GM23248 (cell line): ENCODE results near the gene PINK1. TPM values are rescaled to one million over a fixed set of nuclear protein-coding genes. Genes with fewer than 3 reads are reported as not detected.

ENCODE experiments used
- DNase-seq: peaks from one replicate; pipeline ENCODE4 v3.0.0-alpha.2; 2015
- H2AFZ ChIP-seq: fragments of 200-600 bp; sonication (generic); 2 replicates; pipeline ENCODE4 v1.6.1; 2016; ENCODE audit warnings: antibody characterized with exemption
- H3F3A ChIP-seq: fragments of 200-600 bp; sonication (generic); 2 replicates; pipeline ENCODE4 v1.6.1; 2016; ENCODE audit warnings: mild to moderate bottlenecking, antibody characterized with exemption, mixed run types; ENCODE audit not compliant: insufficient read depth
- H3K27ac ChIP-seq: fragments of 200-600 bp; sonication (generic); 2 replicates; pipeline ENCODE4 v1.5.1; 2016; ENCODE audit warnings: mild to moderate bottlenecking
- H3K27me3 ChIP-seq: fragments of 200-600 bp; sonication (generic); replicated peaks from 2 replicates; pipeline ENCODE4 v1.6.1; 2016; ENCODE audit warnings: mild to moderate bottlenecking; ENCODE audit not compliant: insufficient read depth
- H3K36me3 ChIP-seq: fragments of 200-600 bp; sonication (generic); 2 replicates; pipeline ENCODE4 v1.6.1; 2016; ENCODE audit warnings: low read depth, mild to moderate bottlenecking
- H3K4me1 ChIP-seq: fragments of 200-600 bp; sonication (generic); 2 replicates; pipeline ENCODE4 v1.6.1; 2016; ENCODE audit warnings: mild to moderate bottlenecking; ENCODE audit not compliant: insufficient read depth
- H3K4me2 ChIP-seq: fragments of 200-600 bp; sonication (generic); one replicate; pipeline ENCODE4 v1.6.1; 2016; ENCODE audit warnings: mild to moderate bottlenecking; ENCODE audit not compliant: unreplicated experiment
- H3K4me3 ChIP-seq: fragments of 200-600 bp; sonication (generic); 2 replicates; pipeline ENCODE4 v1.5.1; 2016; ENCODE audit warnings: mild to moderate bottlenecking
- H3K79me2 ChIP-seq: fragments of 200-600 bp; sonication (generic); 2 replicates; pipeline ENCODE4 v1.6.1; 2016; ENCODE audit warnings: mild to moderate bottlenecking; ENCODE audit not compliant: insufficient read depth
- H3K9ac ChIP-seq: fragments of 200-600 bp; sonication (generic); 2 replicates; pipeline ENCODE4 v1.6.1; 2016; ENCODE audit warnings: mild to moderate bottlenecking
- H3K9me2 ChIP-seq: fragments of 200-600 bp; sonication (generic); 2 replicates; pipeline ENCODE4 v1.6.1; 2016; ENCODE audit warnings: mixed run types, mild to moderate bottlenecking, moderate library complexity; ENCODE audit not compliant: insufficient read depth
- H3K9me3 ChIP-seq: fragments of 200-600 bp; sonication (generic); one replicate; pipeline ENCODE4 v1.6.1; 2017; ENCODE audit warnings: low read depth
- H4K20me1 ChIP-seq: fragments of 200-600 bp; sonication (generic); 2 replicates; pipeline ENCODE4 v1.6.0; 2016; ENCODE audit not compliant: insufficient read depth
- EZH2 ChIP-seq: fragments of 200-600 bp; sonication (generic); IDR thresholded peaks from 2 replicates; pipeline ENCODE4 v1.6.1; 2018; ENCODE audit warnings: antibody characterized with exemption, mild to moderate bottlenecking; ENCODE audit not compliant: insufficient read depth, poor library complexity, severe bottlenecking
- EZH2phosphoT487 ChIP-seq: fragments of 200-600 bp; sonication (generic); IDR thresholded peaks from 2 replicates; pipeline ENCODE4 v1.6.1; 2018; ENCODE audit warnings: antibody characterized with exemption, moderate library complexity, mild to moderate bottlenecking, low read depth; ENCODE audit not compliant: insufficient read depth
- WGBS, 2 experiments: methylation state at CpG; one replicate each; pipeline ENCODE4 v1.1.6; 2015 to 2017; ENCODE audit warnings: low lambda C conversion rate in 2 of 2, low coverage in 1 of 2; ENCODE audit errors: missing lambda C conversion rate in 2 of 2; 5-methylcytosine and 5-hydroxymethylcytosine counted together
- in situ Hi-C: fragments of 300-500 bp; cut with MboI; formaldehyde crosslinking; loops from 2 replicates; pipeline ENCODE4 v1.15.0; 2020
- polyA plus RNA-seq: library from polyadenylated mRNA; unstranded; fragments of >200 nt; fragmentation: Nextera tagmentation; extraction: Ambion mirVana; gene quantifications from 2 replicates; pipeline ENCODE4 v1.2.1, GENCODE V29; 2016
- total RNA-seq: library from RNA; depleted of rRNA; stranded (reverse); fragments of >200 nt; shearing (Covaris generic); gene quantifications from 2 replicates; pipeline ENCODE4 v1.2.3, GENCODE V29; 2014

Gene PINK1
- total and polyA plus RNA-seq, 2 experiments from 2014 or later = 102 to 151 TPM

DNA sequence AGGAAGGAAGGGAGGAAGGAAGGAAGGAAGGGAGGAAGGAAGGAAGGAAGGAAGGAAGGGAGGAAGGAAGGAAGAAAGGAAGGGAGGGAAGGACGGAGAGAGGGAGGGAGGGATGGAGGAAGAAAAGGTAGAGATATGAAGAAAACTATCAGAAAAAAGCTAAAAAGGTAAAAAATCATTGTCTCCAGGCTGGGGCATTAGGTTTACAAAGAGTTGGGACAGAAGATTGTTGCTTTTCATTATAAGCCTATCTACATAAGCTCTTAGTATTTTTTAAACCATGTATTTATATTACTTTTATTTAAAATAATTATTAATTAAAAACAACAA is 7.2 kb upstream of the PINK1 start:
- no peak for TF ChIP-seq EZH2
- TF ChIP-seq EZH2phosphoT487 = no peak
- 86 to 100% methylated on average over 1 of the region's 1 CpG for whole genome bisulfite sequencing, 2 experiments
- no peaks in the 10 kb centered on the region for H3K36me3 ChIP-seq
- H2AFZ ChIP-seq = no peak overlapping the region
- H3K4me1 ChIP-seq = no peaks in the 10 kb centered on the region; the same call in 1 of the 2 replicates
- H4K20me1 ChIP-seq = no peaks in the 10 kb centered on the region
- no peak overlapping the region for H3K4me3 ChIP-seq
- H3K4me2 ChIP-seq = no peak overlapping the region
- H3K9me3 ChIP-seq = no peaks in the 10 kb centered on the region
- H3K79me2 ChIP-seq = no peaks in the 10 kb centered on the region
- H3K27ac ChIP-seq = no peak overlapping the region
- DNase-seq = no peak
- H3F3A ChIP-seq = no peaks in the 10 kb centered on the region
- H3K9me2 ChIP-seq = no peaks in the 10 kb centered on the region
- H3K27me3 ChIP-seq = no peaks in the 10 kb centered on the region
- no peak overlapping the region for H3K9ac ChIP-seq
- in situ Hi-C loops = no loop called here

DNA sequence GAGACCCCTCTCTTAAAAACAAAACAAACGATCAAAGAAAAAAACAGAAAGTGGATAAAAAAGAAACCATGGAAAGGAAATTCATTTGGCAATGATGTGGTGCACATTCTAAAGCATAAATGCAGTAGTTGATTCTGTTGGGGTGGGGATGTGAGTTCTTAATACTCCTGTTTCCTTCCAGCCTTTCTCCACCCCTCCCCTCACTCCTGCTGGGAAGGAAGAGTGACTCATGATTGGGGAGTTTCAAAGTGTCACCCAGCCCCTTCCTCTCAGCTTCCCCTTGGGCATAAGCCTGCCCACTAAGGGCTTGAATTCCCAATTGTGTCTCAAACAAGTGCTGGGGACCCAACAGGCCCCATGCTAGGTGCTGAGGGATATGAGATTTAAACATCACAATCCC is 6.7 kb upstream of the PINK1 start:
- H3K27me3 ChIP-seq = no peaks in the 10 kb centered on the region
- H3K4me2 ChIP-seq = no peak overlapping the region
- H2AFZ ChIP-seq = peak overlapping the region; percentile 24; the same call in 1 of the 2 replicates
- no peak for DNase-seq
- no peaks in the 10 kb centered on the region for H3K36me3 ChIP-seq
- no peak overlapping the region for H3K4me3 ChIP-seq
- H4K20me1 ChIP-seq = no peaks in the 10 kb centered on the region
- in situ Hi-C loops = no loop called here
- no peaks in the 10 kb centered on the region for H3K79me2 ChIP-seq
- H3K9ac ChIP-seq = no peak overlapping the region
- no peaks in the 10 kb centered on the region for H3K9me3 ChIP-seq
- no peaks in the 10 kb centered on the region; the same call in 1 of the 2 replicates for H3K4me1 ChIP-seq
- no peak overlapping the region for H3K27ac ChIP-seq
- WGBS, 2 experiments = 38 to 54% methylated on average over 1 of the region's 1 CpG
- H3K9me2 ChIP-seq = no peaks in the 10 kb centered on the region
- TF ChIP-seq EZH2 (no peak), EZH2phosphoT487 (no peak)
- no peaks in the 10 kb centered on the region for H3F3A ChIP-seq

- H3K4me3 ChIP-seq = no peak overlapping the region
- TF ChIP-seq EZH2phosphoT487 (no peak), EZH2 (no peak)
- no peaks in the 10 kb centered on the region for H3K9me3 ChIP-seq
- 0 out of 2 replicates have a peak, but pooled peaks cover 7% of the 10 kb centered on the region for H3F3A ChIP-seq
- H3K27ac ChIP-seq = no peak overlapping the region
- H3K36me3 ChIP-seq = no peaks in the 10 kb centered on the region
- H3K79me2 ChIP-seq = peaks cover 19% of the 10 kb centered on the region
- H3K9ac ChIP-seq = no peak overlapping the region
- H3K4me1 ChIP-seq = peaks cover 15% of the 10 kb centered on the region; the same call in 1 of the 2 replicates
- in situ Hi-C loops = no loop called here
- H3K4me2 ChIP-seq = no peak overlapping the region
- H2AFZ ChIP-seq = no peak overlapping the region
- no peaks in the 10 kb centered on the region for H3K9me2 ChIP-seq
- no peak for DNase-seq
- 33 to 36% methylated on average over 4 of the region's 4 CpGs for WGBS, 2 experiments
- H4K20me1 ChIP-seq = no peaks in the 10 kb centered on the region
- H3K27me3 ChIP-seq = no peaks in the 10 kb centered on the region
These were observed 2.5 kb upstream of the PINK1 start for GRCh38 chr1:20630729-20631128.

- H3K27me3 ChIP-seq = no peaks in the 10 kb centered on the region
- in situ Hi-C loops = no loop called here
- H3K4me2 ChIP-seq = no peak overlapping the region
- peaks cover 30% of the 10 kb centered on the region for H3K79me2 ChIP-seq
- H3K9me3 ChIP-seq = no peaks in the 10 kb centered on the region
- H4K20me1 ChIP-seq = no peaks in the 10 kb centered on the region
- H3K9ac ChIP-seq = no peak overlapping the region
- DNase-seq = no peak
- H3K27ac ChIP-seq = no peak overlapping the region
- no peaks in the 10 kb centered on the region for H3K36me3 ChIP-seq
- peaks cover 17% of the 10 kb centered on the region; the same call in 1 of the 2 replicates for H3K4me1 ChIP-seq
- TF ChIP-seq EZH2 = no peak
- H3F3A ChIP-seq = 0 out of 2 replicates have a peak, but pooled peaks cover 7% of the 10 kb centered on the region
- WGBS, 2 experiments = 97 to 99% methylated on average over 3 of the region's 3 CpGs
- H2AFZ ChIP-seq = no peak overlapping the region
- no peaks in the 10 kb centered on the region for H3K9me2 ChIP-seq
- no peak overlapping the region for H3K4me3 ChIP-seq
These were observed 872 bp upstream of the PINK1 start for GRCh38 chr1:20632386-20632785.

DNA sequence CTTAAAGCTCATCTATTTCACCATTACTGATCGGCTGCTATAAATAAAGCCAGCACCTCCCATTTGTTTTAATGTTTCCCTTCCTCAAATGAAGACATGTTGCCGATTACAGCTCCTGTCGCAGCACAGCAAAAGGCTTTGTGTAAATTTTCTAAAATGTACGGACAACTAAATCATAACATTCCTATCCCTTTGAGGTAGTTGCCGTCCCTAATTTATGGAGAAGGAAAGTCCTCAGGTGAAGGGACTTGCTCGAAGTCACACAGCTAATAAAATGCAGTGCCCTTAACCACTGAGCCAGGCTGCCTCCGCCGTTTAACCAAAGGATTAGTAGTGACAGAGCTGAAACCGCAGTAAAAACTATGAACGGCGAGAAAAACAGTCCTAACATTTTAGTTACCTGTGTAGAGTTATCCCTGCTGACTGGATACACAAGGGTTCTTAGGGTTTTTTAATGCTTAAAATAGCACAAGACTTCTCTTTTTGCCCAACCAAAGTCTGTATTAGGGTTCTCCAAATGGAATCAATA is 871 bp downstream of the PINK1 start:
- no peaks in the 10 kb centered on the region for H3K9me2 ChIP-seq
- peak overlapping the region; percentile 94 for H3K4me2 ChIP-seq
- H3F3A ChIP-seq = 0 out of 2 replicates have a peak, but pooled peaks cover 7% of the 10 kb centered on the region
- peaks cover 30% of the 10 kb centered on the region for H3K79me2 ChIP-seq
- peaks cover 17% of the 10 kb centered on the region; the same call in 1 of the 2 replicates for H3K4me1 ChIP-seq
- no peaks in the 10 kb centered on the region for H3K27me3 ChIP-seq
- in situ Hi-C loops = no loop called here
- H4K20me1 ChIP-seq = no peaks in the 10 kb centered on the region
- H3K9me3 ChIP-seq = no peaks in the 10 kb centered on the region
- peak overlapping the region; percentile 10 for H3K27ac ChIP-seq
- H2AFZ ChIP-seq = peak overlapping the region; percentile 89
- TF ChIP-seq EZH2 (no peak), EZH2phosphoT487 (no peak)
- peak overlapping the region; percentile 81 for H3K4me3 ChIP-seq
- no peaks in the 10 kb centered on the region for H3K36me3 ChIP-seq
- H3K9ac ChIP-seq = peak overlapping the region; percentile 90
- 1% methylated on average over 11 of the region's 11 CpGs for WGBS, 2 experiments
- peak; percentile 46 for DNase-seq
